Bronchial epithelial cell (primary cell): Measurements from ENCODE around the gene CLASP2. TPM values are rescaled to one million over a fixed set of nuclear protein-coding genes. Genes with fewer than 3 reads are reported as not detected.

Experiments
- DNase-seq: peaks from one replicate; pipeline ENCODE4 v3.0.0-alpha.2; 2010; ENCODE audit warnings: low read depth
- FAIRE-seq: peaks from 2 replicates; lab custom pipeline; 2011; peaks lifted over from hg19 to GRCh38; lab: Jason Lieb, UNC
- H3K27me3 ChIP-seq: 2 replicates; pipeline ENCODE4 v1.5.1; 2011; ENCODE audit warnings: low read length; ENCODE audit not compliant: control insufficient read depth, insufficient read depth
- H3K36me3 ChIP-seq: 2 replicates; pipeline ENCODE4 v1.5.1; 2011; ENCODE audit warnings: low read length; ENCODE audit not compliant: control insufficient read depth, insufficient read depth
- H3K4me3 ChIP-seq: 2 replicates; pipeline ENCODE4 v1.5.1; 2011; ENCODE audit warnings: mild to moderate bottlenecking, low read depth, low read length, control low read depth
- CTCF ChIP-seq: IDR thresholded peaks from 2 replicates; pipeline ENCODE4 v1.5.1; 2011; ENCODE audit warnings: mild to moderate bottlenecking, moderate library complexity, low read length, control low read depth, inconsistent platforms; ENCODE audit not compliant: insufficient read depth, severe bottlenecking
- total RNA-seq: library from RNA; depleted of rRNA; stranded (reverse); fragments of >200 nt; gene quantifications from 2 replicates; pipeline ENCODE4 v1.2.1, GENCODE V29; 2014

CLASP2 gene
- total RNA-seq, 1 donor from 2014 or later, result 43.4 TPM

DNA sequence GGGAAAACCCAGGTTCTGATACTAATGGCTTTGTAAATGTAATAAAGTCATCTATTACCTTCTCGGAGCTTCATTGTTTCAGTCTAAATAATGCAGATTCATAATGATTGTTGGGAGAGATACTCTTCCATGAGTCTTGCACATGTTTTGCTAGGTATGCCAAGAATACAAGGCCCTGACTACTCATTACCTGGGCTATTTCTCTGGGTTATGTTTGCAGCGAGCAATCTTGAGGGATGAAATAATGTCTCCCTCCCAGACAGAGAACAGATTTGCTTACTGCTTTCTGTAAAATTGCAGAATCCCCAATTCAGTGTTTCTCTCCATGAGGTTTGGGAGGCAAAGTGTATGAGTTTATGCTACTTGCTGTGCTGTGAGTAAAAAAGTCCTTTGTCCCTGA, 6.2 kb upstream of the CLASP2 start:
- no peak overlapping the region for H3K4me3 ChIP-seq
- TF ChIP-seq CTCF, result no peak
- H3K36me3 ChIP-seq, result no peaks in the 10 kb centered on the region
- DNase-seq (no peak), FAIRE-seq (no peak)
- H3K27me3 ChIP-seq, result no peaks in the 10 kb centered on the region

DNA sequence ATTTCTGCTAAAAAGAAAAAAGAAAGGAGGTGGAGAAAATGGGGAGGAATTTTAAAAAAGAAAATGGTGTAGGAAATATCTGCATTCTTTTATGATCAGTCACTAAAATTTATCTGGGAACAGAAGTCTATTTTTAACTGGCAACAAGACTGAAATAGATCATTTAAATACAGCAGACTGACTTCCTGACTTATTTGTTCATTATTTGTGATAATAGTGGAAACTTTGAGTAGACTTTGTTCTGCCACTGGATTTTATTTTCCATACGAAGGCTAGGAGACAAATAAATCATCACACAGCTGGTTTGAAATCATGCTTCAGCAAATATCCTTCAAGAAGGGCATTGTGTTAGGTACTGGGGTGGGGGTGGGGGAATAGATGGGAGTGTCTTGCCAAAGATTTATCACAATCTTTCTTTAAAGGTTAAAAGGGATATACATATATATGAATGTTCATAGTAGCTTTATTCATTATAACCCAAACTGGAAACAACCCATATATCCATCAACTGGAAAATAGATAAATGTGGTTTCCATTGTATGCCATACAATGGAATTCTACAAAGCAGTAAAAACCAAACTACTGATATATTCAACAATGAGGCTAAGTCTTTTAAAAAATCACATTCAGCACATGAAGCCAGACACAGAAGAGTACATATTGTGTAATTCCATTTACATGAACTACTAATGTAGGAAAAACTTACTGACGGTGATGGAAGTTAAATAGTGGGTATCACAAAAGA, 4.7 kb upstream of the CLASP2 start:
- H3K36me3 ChIP-seq, result no peaks in the 10 kb centered on the region
- FAIRE-seq, result no peak
- no peaks in the 10 kb centered on the region for H3K27me3 ChIP-seq
- H3K4me3 ChIP-seq, result no peak overlapping the region
- TF ChIP-seq CTCF, result no peak
- peak; percentile 7 for DNase-seq

DNA sequence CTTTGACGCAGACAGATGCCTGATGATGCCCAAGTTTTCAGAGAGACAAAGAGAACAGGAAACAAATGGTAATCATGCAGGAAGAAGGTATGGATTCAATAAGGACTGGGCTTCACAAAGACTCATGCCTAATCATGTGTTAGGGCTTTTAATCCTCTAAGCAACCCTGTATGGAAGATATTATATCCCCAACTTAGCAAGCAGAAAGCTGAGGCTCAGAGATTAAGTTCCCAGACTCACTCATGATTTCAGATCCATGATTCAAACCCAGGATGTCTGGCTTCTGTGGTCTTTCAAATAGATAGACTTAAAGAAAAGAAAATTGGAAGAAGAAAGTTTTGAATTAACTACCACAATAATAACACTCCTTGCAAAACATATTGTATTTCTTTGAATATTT, 4.1 kb upstream of the CLASP2 start:
- DNase-seq (peak; percentile 17), FAIRE-seq (no peak)
- TF ChIP-seq CTCF, result no peak
- Histone ChIP-seq H3K36me3 (no peaks in the 10 kb centered on the region), H3K27me3 (no peaks in the 10 kb centered on the region), H3K4me3 (no peak overlapping the region)

DNA sequence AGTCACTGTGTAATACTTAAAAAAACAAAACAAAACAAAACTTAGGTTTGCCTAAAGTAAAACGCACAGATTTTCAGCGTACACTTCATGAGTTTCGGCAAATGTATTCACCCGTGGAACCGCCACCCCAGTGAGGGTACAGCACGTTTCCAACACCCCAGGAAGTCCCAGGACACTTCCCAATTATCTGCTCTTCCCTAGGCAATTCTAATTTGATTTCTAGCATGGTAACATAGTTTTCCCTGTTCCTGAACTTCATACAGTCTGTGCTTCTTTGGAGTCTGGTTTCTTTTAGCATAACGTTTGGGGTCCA, 497 bp upstream of the CLASP2 start:
- Histone ChIP-seq H3K36me3 (no peaks in the 10 kb centered on the region), H3K4me3 (peak overlapping the region; percentile 90), H3K27me3 (no peaks in the 10 kb centered on the region)
- TF ChIP-seq CTCF, result no peak
- FAIRE-seq (no peak), DNase-seq (no peak)

DNA sequence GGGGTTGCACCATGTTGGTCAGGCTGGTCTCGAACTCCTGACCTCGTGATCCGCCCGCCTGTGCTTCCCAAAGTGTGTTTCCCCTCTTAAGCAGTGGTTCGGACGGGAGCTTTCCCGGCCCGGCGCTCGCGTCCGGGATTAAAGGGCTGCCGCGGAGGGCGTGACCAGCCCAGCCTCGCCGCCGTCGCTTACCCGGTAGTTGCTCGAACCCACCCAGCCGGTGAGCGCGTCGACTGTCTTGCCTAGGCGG, 513 bp downstream of the CLASP2 start:
- Histone ChIP-seq H3K36me3 (no peaks in the 10 kb centered on the region), H3K27me3 (no peaks in the 10 kb centered on the region), H3K4me3 (peak overlapping the region; percentile 90)
- FAIRE-seq, result no peak
- no peak for TF ChIP-seq CTCF
- no peak for DNase-seq

GRCh38 chr3:33716227-33716626, 1.8 kb downstream of the CLASP2 start:
- H3K4me3 ChIP-seq, result peak overlapping the region; percentile 90
- DNase-seq, result peak; percentile 15
- no peaks in the 10 kb centered on the region for H3K36me3 ChIP-seq
- TF ChIP-seq CTCF, result no peak
- no peak for FAIRE-seq
- H3K27me3 ChIP-seq, result no peaks in the 10 kb centered on the region
